Measurements from ENCODE around the gene ATP1B4. TPM values are rescaled to one million over a fixed set of nuclear protein-coding genes. Genes with fewer than 3 reads are reported as not detected.

ATP1B4 gene
- polyA plus RNA-seq, 1 experiment: not detected

- TF ChIP-seq CTCF (IDR thresholded peaks at IDR 0.05; ENCODE audit: insufficient read depth, low read depth, low read length): no peak
- DNase-seq (ENCODE audit: low read depth): no peak
- Histone ChIP-seq H3K4me3 (ENCODE audit: low read depth, low read length) (no peak overlapping the region), H3K27me3 (ENCODE audit: control insufficient read depth, insufficient read depth, low read length) (no peaks in the 10 kb centered on the region), H3K36me3 (ENCODE audit: control insufficient read depth, insufficient read depth, low read length) (no peaks in the 10 kb centered on the region)
- ChIA-PET POLR2A (no interaction called here), CTCF (no interaction called here)
Measured at GRCh38 chrX:120419463-120419862, 57.6 kb downstream of the ATP1B4 start.

- ChIA-PET CTCF (no interaction called here), POLR2A (no interaction called here)
- Histone ChIP-seq H3K4me3 (ENCODE audit: low read depth, low read length) (no peak overlapping the region), H3K27me3 (ENCODE audit: control insufficient read depth, insufficient read depth, low read length) (no peaks in the 10 kb centered on the region), H3K36me3 (ENCODE audit: control insufficient read depth, insufficient read depth, low read length) (no peaks in the 10 kb centered on the region)
- DNase-seq (ENCODE audit: low read depth): no peak
- TF ChIP-seq CTCF (IDR thresholded peaks at IDR 0.05; ENCODE audit: insufficient read depth, low read depth, low read length): no peak
Measured at GRCh38 chrX:120426599-120426998, 64.7 kb downstream of the ATP1B4 start.

- Histone ChIP-seq H3K36me3 (ENCODE audit: control insufficient read depth, insufficient read depth, low read length) (no peaks in the 10 kb centered on the region), H3K27me3 (ENCODE audit: control insufficient read depth, insufficient read depth, low read length) (no peaks in the 10 kb centered on the region), H3K4me3 (ENCODE audit: low read depth, low read length) (no peak overlapping the region)
- no peak for DNase-seq (ENCODE audit: low read depth)
- POLR2A ChIA-PET: no interaction called here
- CTCF ChIA-PET: interaction anchor here (1.0 kb wide), 1 partner anchor 214 kb away, joined by 3 read pairs; no protein-coding TSS in a partner anchor
- TF ChIP-seq CTCF (IDR thresholded peaks at IDR 0.05; ENCODE audit: insufficient read depth, low read depth, low read length): no peak
Measured at GRCh38 chrX:120428309-120428708, 66.4 kb downstream of the ATP1B4 start.

GRCh38 chrX:120429776-120430540 lies 68.1 kb downstream of the ATP1B4 start:
- Histone ChIP-seq H3K36me3 (ENCODE audit: control insufficient read depth, insufficient read depth, low read length) (no peaks in the 10 kb centered on the region), H3K4me3 (ENCODE audit: low read depth, low read length) (no peak overlapping the region), H3K27me3 (ENCODE audit: control insufficient read depth, insufficient read depth, low read length) (no peaks in the 10 kb centered on the region)
- ChIA-PET POLR2A (no interaction called here), CTCF (no interaction called here)
- no peak for TF ChIP-seq CTCF (IDR thresholded peaks at IDR 0.05; ENCODE audit: insufficient read depth, low read depth, low read length)
- DNase-seq (ENCODE audit: low read depth): no peak

Other genes starting within 250 kb of the ATP1B4 start
- not detected in 2 replicates for gene RHOXF1, start 246.2 kb upstream of the ATP1B4 start, polyA plus RNA-seq (2011; rRNA removed)
- not detected in 2 replicates for gene RHOXF2, start 203.5 kb upstream of the ATP1B4 start, polyA plus RNA-seq (2011; rRNA removed)
- gene ZBTB33, start 111.3 kb upstream of the ATP1B4 start, polyA plus RNA-seq (2011; rRNA removed): 2.2 and 4.6 TPM in 2 replicates
- 0.10 and 0.17 TPM in 2 replicates for gene TMEM255A, start 50.6 kb upstream of the ATP1B4 start, polyA plus RNA-seq (2011; rRNA removed)
- gene LAMP2, start 107.2 kb downstream of the ATP1B4 start, polyA plus RNA-seq (2011; rRNA removed): 70.7 and 121 TPM in 2 replicates
- gene CUL4B, start 198.9 kb downstream of the ATP1B4 start, polyA plus RNA-seq (2011; rRNA removed): 107 and 114 TPM in 2 replicates
- gene MCTS1, start 242.0 kb downstream of the ATP1B4 start, polyA plus RNA-seq (2011; rRNA removed): 36.9 and 66.0 TPM in 2 replicates